LNCAP (cell line): ENCODE results near the gene NOL12.

Experiments used
- TF ChIP-seq, protein P1 (sequence below): fragments of 450-650 bp; IDR thresholded peaks from 2 replicates; pipeline ENCODE4 v1.5.1; 2017; ENCODE audit warnings: mild to moderate bottlenecking

The NOL12 gene

DNA sequence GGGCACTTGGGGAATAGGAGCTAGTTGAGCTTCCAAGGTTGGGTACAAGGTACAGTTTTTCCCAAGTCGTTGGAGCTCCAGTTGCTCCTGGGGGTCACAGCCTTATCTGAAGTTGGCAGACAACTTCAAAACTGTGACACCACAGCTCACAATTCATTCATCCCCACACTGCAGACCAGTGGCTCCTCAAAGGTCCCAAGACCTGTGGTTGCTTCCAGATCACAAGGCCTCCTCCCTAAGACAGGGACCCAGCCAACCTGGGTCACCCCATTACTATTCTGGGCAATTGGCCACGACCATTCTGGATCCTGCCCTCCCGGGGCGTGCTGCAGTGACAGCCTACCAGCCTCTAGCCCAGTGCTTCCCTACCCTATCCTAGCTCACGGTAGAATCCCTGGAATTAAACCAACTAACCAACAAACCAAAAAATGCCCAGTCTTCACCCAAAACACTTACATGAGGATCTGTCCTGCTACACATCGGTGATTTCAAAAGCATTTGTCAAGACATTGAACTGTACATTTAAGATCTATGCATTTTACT, 28.5 kb upstream of the NOL12 start:
- TF ChIP-seq, protein P1, sequence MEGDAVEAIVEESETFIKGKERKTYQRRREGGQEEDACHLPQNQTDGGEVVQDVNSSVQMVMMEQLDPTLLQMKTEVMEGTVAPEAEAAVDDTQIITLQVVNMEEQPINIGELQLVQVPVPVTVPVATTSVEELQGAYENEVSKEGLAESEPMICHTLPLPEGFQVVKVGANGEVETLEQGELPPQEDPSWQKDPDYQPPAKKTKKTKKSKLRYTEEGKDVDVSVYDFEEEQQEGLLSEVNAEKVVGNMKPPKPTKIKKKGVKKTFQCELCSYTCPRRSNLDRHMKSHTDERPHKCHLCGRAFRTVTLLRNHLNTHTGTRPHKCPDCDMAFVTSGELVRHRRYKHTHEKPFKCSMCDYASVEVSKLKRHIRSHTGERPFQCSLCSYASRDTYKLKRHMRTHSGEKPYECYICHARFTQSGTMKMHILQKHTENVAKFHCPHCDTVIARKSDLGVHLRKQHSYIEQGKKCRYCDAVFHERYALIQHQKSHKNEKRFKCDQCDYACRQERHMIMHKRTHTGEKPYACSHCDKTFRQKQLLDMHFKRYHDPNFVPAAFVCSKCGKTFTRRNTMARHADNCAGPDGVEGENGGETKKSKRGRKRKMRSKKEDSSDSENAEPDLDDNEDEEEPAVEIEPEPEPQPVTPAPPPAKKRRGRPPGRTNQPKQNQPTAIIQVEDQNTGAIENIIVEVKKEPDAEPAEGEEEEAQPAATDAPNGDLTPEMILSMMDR = no peak

DNA sequence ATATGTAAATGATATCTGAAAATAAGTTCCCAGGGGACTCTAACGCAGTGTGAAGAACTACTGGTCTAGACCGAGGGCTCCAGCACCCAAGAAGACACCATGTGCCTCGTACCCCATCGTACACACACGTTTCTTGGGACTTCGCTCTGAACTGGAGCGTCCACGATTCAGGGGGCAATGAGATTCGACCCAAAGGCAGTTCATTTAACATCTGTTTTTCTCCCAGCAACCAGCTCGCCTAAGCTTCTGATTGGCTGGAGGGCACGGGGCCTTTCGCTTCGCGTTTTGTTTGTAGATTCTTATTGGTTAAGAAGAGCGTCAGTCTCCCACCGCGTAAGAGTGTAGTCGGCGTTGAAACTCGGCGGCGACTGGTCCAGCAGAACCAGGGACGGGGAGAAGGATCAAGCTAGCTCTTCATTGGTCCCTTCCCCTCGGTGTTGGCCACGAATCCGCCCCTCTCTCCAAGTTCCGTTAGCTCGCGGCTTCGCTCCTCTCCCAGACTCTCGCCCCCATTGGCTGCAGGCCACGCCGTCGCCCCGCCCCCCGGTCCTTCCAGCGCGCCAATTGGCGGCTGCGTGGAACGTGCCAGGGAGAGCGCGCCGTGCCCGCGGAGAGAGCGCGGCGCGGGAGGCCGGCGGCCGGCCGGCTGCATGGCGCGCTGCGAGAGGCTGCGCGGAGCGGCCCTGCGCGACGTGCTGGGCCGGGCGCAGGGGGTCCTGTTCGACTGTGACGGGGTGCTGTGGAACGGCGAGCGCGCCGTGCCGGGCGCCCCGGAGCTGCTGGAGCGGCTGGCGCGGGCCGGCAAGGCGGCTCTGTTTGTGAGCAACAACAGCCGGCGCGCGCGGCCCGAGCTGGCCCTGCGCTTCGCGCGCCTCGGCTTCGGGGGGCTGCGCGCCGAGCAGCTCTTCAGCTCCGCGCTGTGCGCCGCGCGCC, 27.7 kb upstream of the NOL12 start, which contains the start of gene PDXP:
Gene PDXP (plus strand): TSS at position 591 of the 933 bp plus-strand sequence. CDS start 60 bp downstream, at position 651.
- TF ChIP-seq, protein P1 = no peak

DNA sequence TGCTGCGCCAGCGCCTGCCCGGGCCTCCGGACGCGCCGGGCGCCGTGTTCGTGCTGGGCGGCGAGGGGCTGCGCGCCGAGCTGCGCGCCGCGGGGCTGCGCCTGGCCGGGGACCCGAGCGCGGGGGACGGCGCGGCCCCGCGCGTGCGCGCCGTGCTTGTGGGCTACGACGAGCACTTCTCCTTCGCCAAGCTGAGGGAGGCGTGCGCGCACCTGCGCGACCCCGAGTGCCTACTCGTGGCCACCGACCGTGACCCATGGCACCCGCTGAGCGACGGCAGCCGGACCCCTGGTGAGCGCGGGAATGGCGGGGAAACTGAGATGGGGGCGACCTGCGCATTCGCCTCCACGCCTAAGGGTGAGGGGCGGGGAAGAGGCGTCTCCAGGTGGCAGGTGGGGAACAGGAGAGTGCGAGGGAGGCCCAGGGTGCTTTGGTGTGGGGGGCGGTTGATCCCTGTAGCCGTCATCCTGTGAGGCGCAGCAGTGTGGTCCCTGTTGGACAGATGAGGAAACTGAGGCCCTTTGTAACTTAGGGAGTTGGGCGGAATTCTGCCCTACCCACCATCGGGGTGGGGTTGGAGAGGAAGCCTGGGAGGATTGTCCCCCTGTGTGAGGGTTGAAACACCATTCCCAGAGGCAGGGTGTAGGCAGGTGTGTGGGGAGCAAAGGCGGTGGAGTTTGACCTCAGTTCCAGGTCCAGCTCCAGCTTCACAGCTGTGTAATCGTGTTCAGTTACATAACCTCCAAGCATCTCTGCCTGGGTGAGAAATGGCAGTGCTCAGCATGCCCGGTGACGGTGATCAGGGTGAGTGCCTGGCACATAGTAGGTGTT, 26.9 kb upstream of the NOL12 start:
- TF ChIP-seq, protein P1 = no peak

DNA sequence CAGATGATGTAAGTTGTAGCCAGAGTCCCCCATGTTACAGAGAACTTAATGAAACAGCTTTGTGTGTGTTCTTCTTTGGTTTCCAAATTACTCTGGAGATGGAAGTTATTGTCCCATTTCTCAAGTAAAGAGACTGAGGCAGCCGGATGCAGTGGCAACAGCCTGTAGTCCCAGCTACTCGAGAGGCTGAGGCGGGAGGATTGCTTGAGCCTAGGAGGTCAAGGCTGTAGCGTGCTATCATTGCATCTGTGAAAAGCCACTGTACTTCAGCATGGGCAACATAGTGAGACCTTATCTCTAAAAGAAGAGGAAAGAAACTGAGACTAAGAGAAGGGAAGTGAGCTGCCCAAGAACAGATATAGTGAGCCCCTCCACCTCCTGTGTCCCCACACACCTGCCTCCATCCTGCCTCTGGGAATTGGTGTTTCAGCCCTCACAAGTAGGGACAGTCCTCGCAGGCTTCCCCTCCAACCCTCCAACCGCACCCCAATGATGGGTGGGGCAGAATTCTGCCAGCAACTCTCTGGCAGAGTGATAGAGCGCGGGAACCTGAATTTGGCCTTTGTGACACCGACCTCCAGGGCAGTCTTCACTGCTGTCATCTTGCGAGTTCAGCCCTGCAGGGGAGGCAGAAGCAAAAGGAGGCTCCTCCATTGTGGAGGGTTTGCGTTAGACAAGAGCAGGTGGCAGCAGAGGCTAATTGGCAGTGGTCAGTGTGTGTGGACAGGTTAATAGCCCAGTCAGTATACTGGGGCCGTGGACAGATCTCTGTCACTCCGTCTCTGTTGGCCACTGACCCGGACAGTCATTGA, 26.0 kb upstream of the NOL12 start:
- TF ChIP-seq, protein P1 = no peak

DNA sequence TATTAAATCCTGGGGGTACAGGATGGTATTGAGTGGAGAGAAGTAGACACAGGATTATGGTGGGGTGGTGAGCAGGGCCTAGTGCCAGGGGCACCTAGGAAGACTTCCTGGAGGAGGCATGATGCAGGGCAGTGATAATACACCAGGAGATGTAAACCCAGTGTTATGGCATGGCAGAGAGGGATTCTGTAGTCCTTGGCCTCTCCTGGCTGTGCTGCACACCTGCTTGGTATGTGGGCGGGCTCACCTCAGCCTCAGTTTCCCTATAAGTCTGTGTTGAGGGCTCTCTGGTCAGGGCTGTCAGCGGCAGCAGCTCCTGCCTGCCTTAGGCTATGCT, 25.5 kb upstream of the NOL12 start:
- TF ChIP-seq, protein P1 = no peak

DNA sequence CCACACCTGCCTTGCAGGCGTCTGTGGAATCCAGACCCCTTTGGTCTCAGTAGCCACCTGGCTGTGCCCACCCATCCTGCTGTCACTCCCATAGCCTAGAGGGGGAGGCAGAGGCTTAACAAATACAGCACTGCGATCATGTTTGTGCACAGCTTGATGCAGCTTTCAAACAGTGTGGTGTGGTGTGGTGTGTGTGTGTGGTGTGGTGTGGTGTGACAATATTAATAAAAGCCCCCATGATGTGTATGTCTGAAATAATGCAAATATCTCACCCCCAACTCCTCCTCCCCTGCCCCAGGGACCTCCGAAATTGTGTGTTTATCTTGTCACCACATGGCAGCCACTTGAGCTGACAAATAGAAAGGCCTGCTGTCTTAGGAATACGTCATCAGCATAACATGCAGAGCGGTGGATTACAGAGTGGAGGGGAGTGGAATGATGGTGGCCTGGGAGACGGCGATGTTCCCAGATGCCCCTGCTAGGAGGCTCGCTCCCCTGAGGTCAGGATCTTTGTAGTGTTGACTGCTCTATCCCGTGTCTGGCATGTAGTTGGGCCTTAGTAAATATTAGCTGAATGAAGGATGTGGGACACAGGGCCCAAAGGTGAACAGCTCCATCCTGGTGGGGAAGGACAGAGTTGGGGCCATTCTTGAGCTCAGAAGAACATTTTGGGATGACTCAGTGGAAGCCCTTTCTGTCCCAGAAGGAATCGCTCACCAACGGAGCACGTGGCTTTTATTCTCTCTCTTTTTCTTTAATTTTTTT, 24.8 kb upstream of the NOL12 start:
- TF ChIP-seq, protein P1 = no peak
